BLaER1 (cell line): Measurements from ENCODE around the gene MYEOV.

Experiments used
- H3K27ac ChIP-seq: shearing (Covaris generic); formaldehyde crosslinking; 2 replicates; pipeline ENCODE4 v1.8.1; 2022
- H3K27me3 ChIP-seq: shearing (Covaris generic); formaldehyde crosslinking; 2 replicates; pipeline ENCODE4 v1.8.1; 2022
- H3K36me3 ChIP-seq: shearing (Covaris generic); formaldehyde crosslinking; 2 replicates; pipeline ENCODE4 v1.8.1; 2022
- H3K4me1 ChIP-seq: shearing (Covaris generic); formaldehyde crosslinking; 2 replicates; pipeline ENCODE4 v1.8.1; 2022
- H3K4me2 ChIP-seq: shearing (Covaris generic); formaldehyde crosslinking; 2 replicates; pipeline ENCODE4 v1.8.1; 2022
- H3K4me3 ChIP-seq: shearing (Covaris generic); formaldehyde crosslinking; 2 replicates; pipeline ENCODE4 v1.8.1; 2022
- H3K9ac ChIP-seq: shearing (Covaris generic); formaldehyde crosslinking; 2 replicates; pipeline ENCODE4 v1.8.1; 2022
- H3K9me3 ChIP-seq: shearing (Covaris generic); formaldehyde crosslinking; 2 replicates; pipeline ENCODE4 v1.8.1; 2022
- H4K20me1 ChIP-seq: shearing (Covaris generic); formaldehyde crosslinking; 2 replicates; pipeline ENCODE4 v1.8.1; 2022
- Cebpa-rat ChIP-seq: shearing (Covaris generic); IDR thresholded peaks from 2 replicates; pipeline ENCODE4 v1.8.1; 2022

MYEOV gene

GRCh38 chr11:69312453-69313404, 18.8 kb downstream of the MYEOV start:
- peak overlapping the region; percentile 68; the same call in 1 of the 2 replicates for H3K9ac ChIP-seq
- no peaks in the 10 kb centered on the region for H4K20me1 ChIP-seq
- peak overlapping the region; percentile 88 for H3K27ac ChIP-seq
- TF ChIP-seq Cebpa-rat, result no peak
- H3K9me3 ChIP-seq, result peaks cover 8% of the 10 kb centered on the region; the same call in 1 of the 2 replicates
- no peaks in the 10 kb centered on the region for H3K27me3 ChIP-seq
- H3K4me3 ChIP-seq, result peak overlapping the region; percentile 11; the same call in 1 of the 2 replicates
- H3K4me2 ChIP-seq, result peak overlapping the region; percentile 89
- no peaks in the 10 kb centered on the region for H3K36me3 ChIP-seq
- peaks cover 60% of the 10 kb centered on the region for H3K4me1 ChIP-seq

GRCh38 chr11:69313992-69314391, 20.0 kb downstream of the MYEOV start:
- Histone ChIP-seq H3K27ac (no peak overlapping the region), H3K36me3 (no peaks in the 10 kb centered on the region), H3K9me3 (peaks cover 8% of the 10 kb centered on the region; the same call in 1 of the 2 replicates), H3K9ac (no peak overlapping the region), H3K27me3 (no peaks in the 10 kb centered on the region), H3K4me2 (no peak overlapping the region), H3K4me3 (no peak overlapping the region), H4K20me1 (no peaks in the 10 kb centered on the region), H3K4me1 (peaks cover 47% of the 10 kb centered on the region)
- TF ChIP-seq Cebpa-rat, result no peak

- no peaks in the 10 kb centered on the region for H4K20me1 ChIP-seq
- no peak overlapping the region for H3K9ac ChIP-seq
- H3K27me3 ChIP-seq, result no peaks in the 10 kb centered on the region
- no peaks in the 10 kb centered on the region for H3K36me3 ChIP-seq
- no peak for TF ChIP-seq Cebpa-rat
- peaks cover 42% of the 10 kb centered on the region for H3K4me1 ChIP-seq
- H3K4me2 ChIP-seq, result no peak overlapping the region
- no peak overlapping the region for H3K27ac ChIP-seq
- H3K9me3 ChIP-seq, result peaks cover 8% of the 10 kb centered on the region; the same call in 1 of the 2 replicates
- H3K4me3 ChIP-seq, result no peak overlapping the region
These were observed 20.6 kb downstream of the MYEOV start for GRCh38 chr11:69314555-69314954.

GRCh38 chr11:69316956-69317355, 23.0 kb downstream of the MYEOV start:
- no peak overlapping the region for H3K4me3 ChIP-seq
- H3K4me1 ChIP-seq, result peaks cover 18% of the 10 kb centered on the region
- peaks cover 8% of the 10 kb centered on the region; the same call in 1 of the 2 replicates for H3K9me3 ChIP-seq
- no peak for TF ChIP-seq Cebpa-rat
- H3K4me2 ChIP-seq, result no peak overlapping the region
- no peaks in the 10 kb centered on the region for H3K36me3 ChIP-seq
- no peaks in the 10 kb centered on the region for H4K20me1 ChIP-seq
- H3K27me3 ChIP-seq, result no peaks in the 10 kb centered on the region
- no peak overlapping the region for H3K9ac ChIP-seq
- no peak overlapping the region for H3K27ac ChIP-seq

GRCh38 chr11:69317401-69318092, 23.6 kb downstream of the MYEOV start:
- no peak overlapping the region for H3K27ac ChIP-seq
- peaks cover 12% of the 10 kb centered on the region for H3K4me1 ChIP-seq

GRCh38 chr11:69318093-69318420, 24.1 kb downstream of the MYEOV start:
- Histone ChIP-seq H3K27ac (no peak overlapping the region), H3K36me3 (no peaks in the 10 kb centered on the region), H3K4me3 (no peak overlapping the region), H3K27me3 (no peaks in the 10 kb centered on the region), H4K20me1 (no peaks in the 10 kb centered on the region), H3K4me1 (peaks cover 7% of the 10 kb centered on the region), H3K9me3 (peaks cover 8% of the 10 kb centered on the region; the same call in 1 of the 2 replicates), H3K4me2 (no peak overlapping the region), H3K9ac (no peak overlapping the region)
- no peak for TF ChIP-seq Cebpa-rat

More at GRCh38 chr11:69317401-69318092, 23.6 kb downstream of the MYEOV start:
- H3K36me3 ChIP-seq, result no peaks in the 10 kb centered on the region
- peaks cover 8% of the 10 kb centered on the region; the same call in 1 of the 2 replicates for H3K9me3 ChIP-seq
- H3K4me2 ChIP-seq, result no peak overlapping the region
- H3K27me3 ChIP-seq, result no peaks in the 10 kb centered on the region
- H4K20me1 ChIP-seq, result no peaks in the 10 kb centered on the region
- no peak for TF ChIP-seq Cebpa-rat
- no peak overlapping the region for H3K4me3 ChIP-seq
- H3K9ac ChIP-seq, result no peak overlapping the region

GRCh38 chr11:69319255-69320106, 25.5 kb downstream of the MYEOV start:
- Histone ChIP-seq H3K27me3 (no peaks in the 10 kb centered on the region), H3K4me1 (no peaks in the 10 kb centered on the region), H3K9ac (no peak overlapping the region), H3K27ac (no peak overlapping the region), H4K20me1 (no peaks in the 10 kb centered on the region), H3K9me3 (peaks cover 12% of the 10 kb centered on the region; the same call in 1 of the 2 replicates), H3K4me3 (no peak overlapping the region), H3K4me2 (no peak overlapping the region), H3K36me3 (no peaks in the 10 kb centered on the region)
- TF ChIP-seq Cebpa-rat, result no peak

GRCh38 chr11:69320326-69320725, 26.4 kb downstream of the MYEOV start:
- Histone ChIP-seq H3K4me2 (no peak overlapping the region), H3K4me1 (no peaks in the 10 kb centered on the region), H3K4me3 (no peak overlapping the region), H3K27me3 (no peaks in the 10 kb centered on the region), H4K20me1 (no peaks in the 10 kb centered on the region), H3K9ac (no peak overlapping the region), H3K36me3 (no peaks in the 10 kb centered on the region), H3K27ac (no peak overlapping the region), H3K9me3 (peaks cover 12% of the 10 kb centered on the region; the same call in 1 of the 2 replicates)
- TF ChIP-seq Cebpa-rat, result no peak
